ENCODE data around the gene ATOSA.

Gene ATOSA

DNA sequence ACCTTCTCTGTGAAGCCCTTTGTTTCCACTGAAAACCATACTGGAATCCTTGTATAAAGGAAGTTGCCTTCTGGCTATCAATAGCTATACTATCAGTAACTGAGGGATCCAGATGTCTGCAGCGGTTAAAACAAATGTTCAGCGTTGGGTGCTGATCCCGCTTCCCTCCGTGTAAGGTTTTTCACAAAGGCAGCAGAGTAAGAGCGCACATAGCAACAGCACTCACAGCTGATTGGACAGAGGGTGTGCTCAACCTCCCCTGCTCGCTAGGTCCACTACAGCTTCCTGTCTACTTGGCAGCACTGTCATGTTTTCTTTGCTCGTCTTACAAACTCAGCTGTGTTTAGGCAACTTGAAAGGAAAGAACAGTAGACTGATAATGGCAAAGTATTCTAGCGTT is 27.3 kb downstream of the ATOSA start:
- DNase-seq (ENCODE audit: low read depth in 2 of 2): peak in 1 of 2 donors; percentile 1

DNA sequence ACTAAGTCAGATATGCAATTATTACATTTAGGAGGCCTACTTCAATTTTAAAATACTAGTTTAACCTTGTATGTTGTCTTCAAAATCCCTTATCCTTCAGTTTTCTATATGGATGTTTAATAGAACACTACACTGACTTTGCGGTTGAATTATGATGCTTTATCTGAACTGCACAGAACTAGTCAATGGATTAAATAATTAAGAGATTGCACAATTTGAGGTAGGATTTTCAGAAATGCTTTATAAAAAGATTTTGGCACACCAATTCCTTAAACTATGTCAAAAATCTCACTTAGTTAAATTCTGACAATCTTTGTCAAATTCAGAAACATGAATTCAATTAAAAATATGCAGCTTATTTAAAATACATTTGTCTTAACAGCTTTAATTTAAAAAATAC is 28.1 kb downstream of the ATOSA start:
- DNase-seq (ENCODE audit: low read depth in 2 of 2): no peak

DNA sequence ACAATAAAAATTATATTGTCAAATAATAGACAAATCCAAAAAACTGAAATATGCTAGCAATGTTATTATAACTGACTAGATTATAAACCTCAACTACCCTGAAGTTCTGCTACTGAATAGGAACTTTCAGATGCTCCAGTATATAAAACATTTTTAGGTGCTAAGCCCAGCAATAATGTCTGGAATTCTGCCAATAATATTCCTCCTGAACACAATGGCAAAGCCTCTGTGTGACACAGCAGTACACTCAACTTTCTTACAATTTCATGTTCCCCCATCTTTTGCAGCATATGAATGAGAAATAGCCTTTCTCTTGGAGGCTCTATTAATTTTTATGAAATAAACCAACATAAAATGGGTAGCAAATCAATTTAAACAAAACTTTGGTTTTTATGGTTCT is 29.5 kb downstream of the ATOSA start:
- DNase-seq (ENCODE audit: low read depth in 2 of 2): no peak

GRCh38 chr15:52645916-52646315 is 33.3 kb downstream of the ATOSA start:
- DNase-seq (ENCODE audit: low read depth in 2 of 2): no peak

- no peak for DNase-seq (ENCODE audit: low read depth in 2 of 2)
Observed at GRCh38 chr15:52642386-52643361, 36.5 kb downstream of the ATOSA start.

DNA sequence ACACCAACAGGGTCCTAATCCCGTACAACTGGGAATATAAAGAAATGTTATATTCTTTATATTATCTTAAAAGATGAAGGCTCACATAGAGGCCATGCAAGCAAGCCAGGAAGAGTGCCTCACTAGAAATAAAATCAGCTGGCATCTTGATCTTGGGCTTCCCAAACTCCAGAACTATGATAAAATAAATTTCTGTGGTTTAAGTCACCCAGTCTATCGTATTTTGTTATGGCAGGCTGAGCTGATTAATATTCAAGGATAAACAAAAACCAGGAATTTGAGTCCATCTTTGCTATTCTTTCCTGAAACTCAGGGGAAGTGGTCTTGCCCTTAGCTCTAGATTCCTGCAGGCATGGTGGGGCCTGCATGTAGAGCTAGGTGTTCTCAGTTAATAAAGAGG is 42.7 kb downstream of the ATOSA start:
- no peak for DNase-seq (ENCODE audit: low read depth in 2 of 2)

DNA sequence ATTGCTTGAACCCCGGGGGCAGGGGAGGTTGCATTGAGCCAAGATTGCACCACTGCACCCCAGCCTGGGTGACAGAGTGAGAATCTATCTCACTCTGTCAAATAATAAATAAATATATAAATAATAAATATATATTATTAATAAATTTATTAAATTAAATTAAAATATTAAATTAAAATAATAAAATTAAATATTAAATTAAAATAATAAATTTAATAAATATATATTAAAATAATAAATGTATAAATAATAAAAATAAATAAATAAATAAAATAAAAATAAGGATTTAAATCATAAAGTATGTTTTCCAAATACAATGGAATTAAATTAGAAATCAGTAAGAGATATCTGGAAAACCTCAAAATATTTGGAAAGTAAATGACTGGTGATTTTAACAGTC is 43.3 kb downstream of the ATOSA start:
- DNase-seq (ENCODE audit: low read depth in 2 of 2): no peak

Measured in stimulated activated CD8-positive, alpha-beta memory T cell treated with anti-CD3 and anti-CD28 coated beads, Interleukin-15, amount 100 ng/mL, for 4 hours (primary cell).